GM04504 (cell line): Measurements from ENCODE around the gene IPO9.
"Not testable (repeated sequence)": the region's sequence is repeated elsewhere in the genome, so short reads cannot be mapped to it uniquely, and the experiment has no call there.

Source experiments
- DNase-seq: peaks from one replicate; pipeline ENCODE4 v3.0.0-alpha.2; 2012; ENCODE audit warnings: low read depth

Gene IPO9

DNA sequence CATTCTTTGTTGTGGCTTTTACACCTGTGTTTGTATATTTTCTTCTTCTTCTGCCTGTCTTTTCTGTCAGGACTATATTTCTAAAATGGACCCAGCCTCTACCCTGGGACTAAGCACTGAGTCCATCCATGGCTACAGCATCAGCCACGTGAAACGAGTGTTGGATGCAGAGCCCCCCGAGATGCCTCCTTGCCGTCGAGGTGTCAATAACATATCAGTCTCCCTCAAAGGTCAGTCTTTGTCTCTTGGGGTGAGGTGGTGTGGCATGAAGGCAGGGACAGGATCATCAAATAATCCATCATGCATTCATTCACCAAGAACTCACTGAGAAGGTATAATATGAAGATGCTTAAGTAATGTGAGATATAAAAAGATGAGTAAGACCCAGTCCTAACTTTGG is 19.1 kb upstream of the IPO9 start:
- DNase-seq = no peak

DNA sequence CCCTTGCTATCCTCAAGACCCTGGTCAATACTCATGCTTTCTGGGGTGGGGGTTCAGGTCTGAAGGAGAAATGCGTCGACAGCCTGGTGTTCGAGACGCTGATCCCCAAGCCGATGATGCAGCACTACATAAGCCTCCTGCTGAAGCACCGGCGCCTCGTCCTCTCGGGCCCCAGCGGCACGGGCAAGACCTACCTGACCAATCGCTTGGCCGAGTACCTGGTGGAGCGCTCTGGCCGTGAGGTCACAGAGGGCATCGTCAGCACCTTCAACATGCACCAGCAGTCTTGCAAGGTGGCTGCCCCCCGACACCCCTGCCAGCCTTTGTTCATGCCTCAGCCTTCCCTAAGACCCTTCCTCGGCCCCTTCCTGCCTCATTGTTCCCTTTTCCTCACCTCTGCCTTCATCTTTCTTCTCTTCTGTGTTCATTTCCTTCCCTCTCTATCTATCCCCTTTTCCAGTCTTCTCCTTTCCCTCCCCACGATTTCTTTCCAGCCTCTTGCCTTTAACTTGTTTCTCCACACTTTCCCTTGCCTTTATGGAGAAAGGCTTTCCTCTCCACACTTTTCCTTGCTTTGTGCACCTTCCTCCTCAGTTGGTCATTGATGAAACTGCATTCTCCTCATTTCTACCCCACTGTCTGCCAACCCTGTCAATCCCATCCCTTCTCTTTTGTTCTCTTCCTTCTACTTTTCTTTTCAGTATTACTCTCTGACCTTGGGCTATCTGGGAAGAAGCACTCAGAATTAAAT is 18.3 kb upstream of the IPO9 start:
- DNase-seq = no peak

DNA sequence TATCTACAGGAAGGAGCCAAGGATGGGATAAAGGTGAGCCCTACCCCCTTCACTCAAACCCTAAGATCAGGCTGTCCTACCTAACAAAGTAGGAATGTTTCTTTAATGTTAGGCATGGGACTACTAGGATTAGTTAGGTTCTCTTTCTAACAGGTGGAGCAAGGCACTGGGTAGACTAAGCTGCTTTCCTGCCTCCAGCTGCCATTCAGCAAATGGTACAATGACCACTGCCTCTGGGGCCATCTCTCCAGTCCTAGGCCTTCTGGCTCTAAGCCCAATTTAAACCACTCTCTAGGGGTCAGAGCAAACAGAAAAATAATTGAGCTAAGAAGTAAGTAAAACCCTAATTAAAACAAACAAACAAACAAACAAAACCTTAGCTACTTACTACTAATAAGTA is 15.7 kb upstream of the IPO9 start:
- no peak for DNase-seq

DNA sequence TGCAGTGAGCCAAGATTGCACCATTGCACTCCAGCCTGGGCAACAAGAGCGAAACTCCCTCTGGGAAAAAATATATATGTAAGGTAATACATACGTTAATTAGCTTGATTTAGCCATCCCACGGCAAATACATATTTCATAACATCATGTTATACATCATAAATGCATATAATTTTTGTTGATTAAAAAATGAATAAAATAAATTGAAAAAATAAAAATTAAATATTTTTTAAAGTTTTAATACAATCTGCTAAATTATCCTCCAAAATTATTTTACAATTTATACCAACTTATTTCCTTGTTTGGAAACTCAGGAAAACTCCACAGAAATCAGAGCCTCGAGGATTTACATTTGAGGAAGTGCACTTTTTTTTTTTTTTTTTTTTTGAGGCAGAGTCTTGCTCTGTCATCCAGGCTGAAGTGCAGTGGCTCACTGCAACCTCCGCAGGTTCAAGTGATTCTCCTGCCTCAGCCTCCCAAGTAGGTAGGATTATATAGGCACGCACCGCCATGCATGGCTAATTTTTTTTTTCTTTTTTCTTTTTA is 12.6 kb upstream of the IPO9 start:
- no peak for DNase-seq

DNA sequence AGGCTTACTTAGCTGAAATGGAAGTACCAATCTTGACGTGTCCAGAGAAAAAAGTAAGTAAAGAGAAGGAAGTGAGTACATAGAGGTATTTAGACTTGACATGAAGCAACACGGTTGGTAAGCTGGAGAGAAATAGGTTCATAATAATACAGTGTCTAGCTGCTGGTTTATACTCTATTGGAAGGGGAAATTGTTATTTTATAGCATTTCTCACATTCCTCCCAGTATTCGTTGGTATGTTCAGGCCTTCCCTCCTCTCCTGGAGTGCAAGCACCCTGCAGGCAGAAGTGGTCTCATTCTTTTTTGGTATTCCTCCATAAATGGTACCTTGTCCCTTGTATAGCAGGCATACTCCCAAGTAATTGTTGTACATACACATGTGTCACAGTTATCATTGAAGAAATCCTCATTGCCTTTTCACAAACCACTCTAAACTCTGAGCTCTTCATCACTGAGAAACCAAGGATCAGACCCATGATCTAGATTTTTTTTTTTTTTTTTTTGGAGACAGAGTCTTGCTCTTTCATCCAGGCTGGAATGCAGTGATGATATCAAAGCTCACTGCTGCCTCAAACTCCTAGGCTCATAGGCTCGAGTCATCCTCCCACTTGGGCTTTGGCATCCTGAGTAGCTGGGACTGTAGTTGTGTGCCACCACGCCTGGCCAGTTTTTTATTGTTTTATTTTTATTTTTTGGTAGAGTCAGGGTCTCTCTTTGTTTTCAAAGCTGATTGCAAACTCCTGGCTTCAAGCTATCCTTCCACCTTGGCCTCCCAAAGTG is 9.8 kb upstream of the IPO9 start:
- DNase-seq = no peak

DNA sequence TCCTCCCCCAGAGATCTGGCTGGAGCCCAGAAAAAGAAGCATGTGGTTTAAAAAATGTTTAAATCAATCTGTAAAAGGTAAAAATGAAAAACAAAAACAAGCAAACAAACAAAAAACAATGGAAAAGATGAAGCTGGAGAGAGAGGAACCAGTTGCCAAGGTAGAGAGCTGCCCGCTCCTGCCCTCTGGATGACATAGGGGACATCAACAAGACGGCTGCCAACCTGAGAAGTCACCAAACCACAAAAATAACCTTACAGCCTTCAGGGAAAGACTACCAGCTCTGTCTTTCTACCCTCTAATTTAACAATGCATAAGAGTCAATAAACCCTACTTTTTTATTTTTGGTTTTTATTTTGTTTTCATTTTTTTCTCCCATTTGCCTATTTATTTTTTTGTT is 8.5 kb upstream of the IPO9 start:
- DNase-seq = no peak

DNA sequence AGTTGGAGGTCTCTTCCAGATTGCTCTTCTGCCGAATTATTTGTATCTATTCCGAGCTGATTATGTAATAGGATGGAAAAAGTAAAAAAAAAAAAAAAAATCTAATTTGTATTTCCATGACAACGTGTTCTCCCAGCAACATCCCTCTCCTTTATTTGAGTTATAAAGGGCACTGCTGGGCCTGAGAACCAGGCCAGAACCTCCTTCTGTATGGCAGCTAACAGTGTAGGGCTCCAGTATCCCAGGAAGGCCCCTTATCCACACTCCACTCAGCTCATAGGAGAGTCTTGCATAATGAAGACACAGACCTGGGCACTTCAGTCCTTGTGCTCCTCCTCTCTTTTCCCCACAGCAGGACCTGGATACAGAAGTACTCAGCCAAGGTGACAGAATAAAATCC is 3.7 kb upstream of the IPO9 start:
- DNase-seq = no peak

DNA sequence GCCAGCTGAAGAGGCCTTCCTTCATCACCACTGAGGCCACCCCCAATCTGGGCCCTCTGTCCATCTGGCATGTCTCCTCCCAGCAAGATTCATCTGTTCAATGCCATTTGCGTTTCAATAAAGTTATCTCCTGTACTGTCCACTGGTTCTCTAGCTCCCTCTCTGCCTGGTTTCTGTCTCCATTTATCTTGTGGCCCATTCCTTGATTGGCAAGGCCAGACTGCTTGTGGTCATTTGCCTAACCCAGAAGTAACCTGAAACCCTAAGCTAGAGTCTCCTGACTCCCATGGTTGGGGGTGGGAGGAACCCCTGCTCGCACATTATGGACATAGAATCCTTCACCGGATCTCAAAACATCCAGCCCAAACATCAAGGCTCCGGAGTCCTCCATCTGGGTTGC is 2.1 kb upstream of the IPO9 start:
- DNase-seq = no peak

DNA sequence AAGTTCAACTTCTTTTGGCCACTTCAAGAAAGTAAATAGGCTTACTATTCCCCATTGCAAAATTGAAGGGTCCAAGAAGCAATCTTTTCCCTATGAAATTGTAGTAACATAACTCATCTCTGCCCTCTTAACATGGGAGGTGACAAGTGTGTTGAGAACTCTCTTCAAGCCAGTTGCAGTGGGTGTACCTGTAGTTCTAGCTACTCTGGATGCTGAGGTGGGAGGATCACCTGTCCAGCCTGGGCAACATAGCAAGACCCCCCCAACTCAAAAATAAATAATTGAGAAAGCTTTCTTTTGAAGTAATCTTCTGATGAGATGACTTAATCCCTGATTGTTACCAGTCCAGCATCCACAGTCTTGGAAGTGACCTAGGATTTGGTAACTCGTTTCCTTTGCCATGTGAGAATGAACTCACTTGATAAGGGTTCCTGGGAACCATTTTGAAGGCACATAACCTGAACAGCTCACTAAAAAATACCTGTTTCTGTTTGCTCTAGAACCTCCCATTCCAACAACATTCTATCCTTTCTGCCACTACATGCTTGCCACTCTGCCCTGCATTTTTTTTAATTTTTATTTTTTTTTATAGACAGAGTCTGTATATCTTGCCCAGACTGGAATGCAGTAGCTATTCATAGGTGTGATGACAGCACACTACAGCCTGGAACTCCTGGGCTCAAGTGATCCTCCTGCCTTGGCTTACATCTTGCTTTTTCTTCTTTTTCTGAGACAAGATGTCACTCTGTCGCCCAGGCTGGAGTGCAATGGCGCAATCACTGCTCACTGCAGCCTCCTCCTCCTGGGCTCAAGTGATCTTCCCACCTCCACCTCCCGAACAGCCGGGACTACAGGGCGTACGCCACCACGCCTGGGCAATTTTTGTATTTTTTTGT is 1.4 kb upstream of the IPO9 start:
- DNase-seq = no peak

DNA sequence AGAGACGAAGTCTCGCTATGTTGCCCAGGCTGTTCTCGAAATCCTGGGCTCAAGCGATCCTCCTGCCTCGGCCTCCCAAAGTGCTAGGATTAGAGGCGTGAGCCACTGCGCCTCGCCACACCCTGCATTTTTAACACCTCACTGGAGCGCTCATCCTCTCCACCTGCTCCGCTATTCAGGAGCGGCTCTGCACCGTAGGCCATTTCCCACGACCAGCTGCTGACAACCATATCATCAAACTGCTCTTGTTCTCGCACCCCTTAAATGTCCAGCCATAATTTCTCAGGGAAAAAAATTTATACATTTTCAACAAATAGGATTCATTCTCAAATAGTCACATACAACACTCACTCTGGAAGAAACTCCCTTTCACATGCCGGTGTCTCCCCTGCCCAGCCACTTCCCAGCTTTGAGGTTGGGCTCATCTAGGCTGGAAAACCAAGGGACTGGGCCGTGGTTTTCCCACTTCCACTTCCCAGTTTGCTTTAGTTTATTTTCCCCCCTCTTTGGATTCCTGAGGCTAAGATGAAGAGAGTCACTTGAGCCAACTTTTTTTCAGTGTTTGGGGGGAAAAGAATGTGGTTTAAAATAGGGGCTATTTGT is 639 bp upstream of the IPO9 start:
- DNase-seq = no peak

DNA sequence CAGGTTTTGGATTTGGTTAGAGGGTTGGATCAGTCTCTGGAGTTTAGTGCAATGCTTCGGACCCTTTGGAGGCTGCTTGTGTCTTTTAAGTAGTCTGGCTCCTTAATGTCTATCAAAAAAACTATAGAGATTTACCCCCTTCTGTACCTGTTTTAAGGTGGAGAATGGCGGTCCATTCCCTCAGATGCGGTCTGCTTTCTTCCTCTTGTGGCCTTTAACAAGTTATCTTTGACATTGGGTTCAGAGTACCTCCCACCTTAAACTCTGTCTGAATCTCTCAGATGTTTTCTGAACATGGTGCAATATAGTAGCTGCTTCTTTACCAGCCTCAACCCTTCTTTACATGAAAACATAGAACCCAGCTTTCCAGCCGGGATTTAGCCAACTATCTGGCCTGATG is 2.4 kb downstream of the IPO9 start:
- no peak for DNase-seq

DNA sequence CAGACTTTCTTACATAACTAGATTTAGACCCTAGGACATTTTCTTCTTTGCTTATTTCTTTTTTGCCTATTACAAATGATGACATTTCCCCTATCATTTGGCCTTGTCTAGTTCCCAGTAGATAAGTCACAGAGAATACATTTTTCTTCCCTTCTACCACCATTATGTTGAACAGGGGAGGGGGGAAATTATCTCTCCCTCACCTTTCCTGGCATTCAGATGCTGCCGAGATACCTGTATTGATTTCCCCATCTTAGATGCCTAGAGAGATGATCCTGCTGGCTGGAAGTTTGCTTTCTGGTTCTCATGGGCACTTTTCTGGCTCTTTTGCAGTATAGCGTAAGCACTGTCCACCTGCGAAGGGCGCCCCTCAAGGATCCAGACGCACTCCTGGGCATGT is 5.7 kb downstream of the IPO9 start:
- no peak for DNase-seq

DNA sequence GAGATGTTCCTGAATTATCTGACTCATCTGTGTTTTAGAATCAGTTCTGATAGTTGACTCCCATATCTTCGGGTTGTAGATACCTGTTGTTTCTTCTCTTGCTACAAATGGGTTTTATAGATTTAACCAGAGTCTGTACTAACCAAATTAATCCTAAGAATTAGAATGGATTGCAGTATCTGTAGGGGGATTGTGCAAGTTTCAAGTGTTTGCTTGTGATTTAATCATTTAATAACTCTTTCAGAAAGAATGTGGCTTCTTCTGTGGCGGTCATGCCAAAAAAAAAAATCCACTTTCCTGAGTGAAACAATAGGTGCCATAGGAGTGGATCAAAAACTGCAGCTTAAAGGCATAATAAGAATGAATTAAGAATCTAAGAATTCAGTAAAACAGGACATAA is 9.4 kb downstream of the IPO9 start:
- no peak for DNase-seq

DNA sequence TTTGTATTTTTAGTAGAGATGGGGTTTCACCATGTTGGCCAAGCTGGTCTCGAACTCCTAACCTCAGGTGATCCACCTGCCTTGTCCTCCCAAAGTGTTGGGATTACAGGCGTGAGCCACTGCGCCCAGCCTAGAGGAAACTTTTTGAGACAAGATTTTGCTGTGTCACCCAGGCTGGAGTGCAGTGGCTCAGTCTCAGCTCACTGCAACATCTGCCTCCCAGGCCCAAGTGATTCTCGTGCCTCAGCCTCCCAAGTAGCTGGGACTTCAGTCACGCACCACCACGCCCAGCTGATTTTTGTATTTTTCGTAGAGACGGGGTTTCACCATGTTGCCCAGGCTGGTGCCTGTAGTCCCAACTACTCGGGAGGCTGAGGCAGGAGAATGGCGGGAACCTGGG is 10.1 kb downstream of the IPO9 start:
- DNase-seq = not testable (repeated sequence)

DNA sequence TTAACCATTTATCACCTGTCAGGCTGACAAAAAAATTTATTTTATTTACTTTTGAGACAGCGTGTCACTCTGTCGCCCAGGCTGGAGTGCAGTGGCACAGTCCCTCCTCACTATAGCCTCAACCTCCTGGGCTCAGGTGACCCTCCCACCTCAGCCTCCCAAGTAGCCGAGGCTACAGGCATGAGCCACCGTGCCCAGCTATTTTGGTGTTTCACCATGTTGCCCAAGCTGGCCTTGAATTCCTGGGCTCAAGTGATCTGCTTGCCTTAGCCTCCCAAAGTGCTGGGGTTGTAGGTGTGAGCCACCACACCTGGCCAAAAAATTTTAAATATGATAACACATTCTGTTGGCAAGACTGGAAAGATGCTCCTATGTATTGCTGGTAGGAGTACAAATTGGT is 11.1 kb downstream of the IPO9 start:
- no peak for DNase-seq

DNA sequence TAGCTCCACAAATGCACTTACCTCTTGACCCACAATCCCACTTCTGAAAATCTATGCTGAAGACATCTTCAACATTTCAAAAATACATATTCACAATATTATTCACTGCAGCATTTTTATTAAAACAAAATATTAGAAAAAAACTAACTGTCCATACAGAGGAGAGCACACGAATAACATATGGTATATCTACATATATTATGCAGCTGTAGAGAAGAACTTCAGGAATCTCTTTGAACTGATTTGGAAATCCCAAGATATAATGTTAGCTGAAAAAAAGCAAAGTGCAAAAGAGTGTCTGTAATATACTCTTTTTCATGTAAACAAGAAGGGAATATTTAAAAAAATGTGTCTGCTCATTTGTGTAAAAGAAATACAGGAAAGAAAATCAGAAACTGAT is 11.5 kb downstream of the IPO9 start:
- no peak for DNase-seq

DNA sequence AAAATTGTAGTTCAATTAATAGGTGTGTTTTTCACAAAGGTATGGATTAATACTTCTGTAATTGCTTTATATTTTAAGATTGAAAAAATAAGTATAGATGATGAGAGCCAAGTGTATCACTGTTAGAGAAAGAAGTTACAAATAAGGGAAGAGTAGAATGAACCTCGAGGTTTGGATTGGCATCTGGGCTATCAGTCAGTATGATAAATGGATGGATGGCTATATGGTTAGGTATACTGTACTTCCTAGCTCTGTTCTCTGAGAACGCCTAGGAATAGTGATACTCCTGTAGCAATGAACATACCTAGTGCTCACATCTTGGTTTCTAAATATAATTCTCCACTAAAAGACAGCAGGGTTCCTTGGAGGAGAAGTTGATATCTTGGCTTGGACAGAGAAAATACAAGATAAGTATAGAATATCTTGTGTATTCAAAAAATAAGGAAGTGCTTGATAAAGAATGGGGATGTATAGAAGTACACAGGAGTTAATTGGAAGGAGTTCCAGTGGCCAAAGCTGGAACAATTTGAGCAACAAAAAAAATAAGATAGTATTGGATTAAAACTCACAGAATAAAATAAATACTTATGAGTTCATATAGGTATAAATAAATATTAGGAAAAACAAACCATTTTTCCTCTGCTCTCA is 12.4 kb downstream of the IPO9 start:
- no peak for DNase-seq

DNA sequence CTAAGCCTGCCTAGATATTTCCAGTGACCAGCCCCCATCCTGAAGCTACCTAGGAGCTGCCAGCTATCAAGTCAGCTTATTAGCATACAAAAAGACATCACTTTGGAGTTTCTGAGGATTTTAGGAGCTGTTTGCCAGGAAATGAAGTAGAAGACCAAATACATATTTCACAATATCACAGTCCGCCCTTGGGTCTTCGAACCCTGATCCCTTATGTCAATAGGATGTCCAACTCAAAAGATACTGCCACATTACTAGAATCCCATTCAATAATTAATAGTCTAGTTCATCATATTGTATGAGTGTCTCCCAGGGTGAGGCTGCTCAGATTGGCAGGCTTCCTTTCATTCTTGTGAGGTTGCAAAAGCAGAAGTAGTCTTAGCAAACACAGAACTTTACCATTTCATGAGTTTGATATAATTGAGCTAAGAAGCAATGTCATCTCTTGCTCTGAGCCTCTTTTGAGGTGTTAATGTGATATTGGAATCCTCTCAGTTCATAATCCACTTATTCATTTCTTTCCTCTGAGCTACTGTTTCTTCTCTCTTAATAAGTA is 13.6 kb downstream of the IPO9 start:
- no peak for DNase-seq

DNA sequence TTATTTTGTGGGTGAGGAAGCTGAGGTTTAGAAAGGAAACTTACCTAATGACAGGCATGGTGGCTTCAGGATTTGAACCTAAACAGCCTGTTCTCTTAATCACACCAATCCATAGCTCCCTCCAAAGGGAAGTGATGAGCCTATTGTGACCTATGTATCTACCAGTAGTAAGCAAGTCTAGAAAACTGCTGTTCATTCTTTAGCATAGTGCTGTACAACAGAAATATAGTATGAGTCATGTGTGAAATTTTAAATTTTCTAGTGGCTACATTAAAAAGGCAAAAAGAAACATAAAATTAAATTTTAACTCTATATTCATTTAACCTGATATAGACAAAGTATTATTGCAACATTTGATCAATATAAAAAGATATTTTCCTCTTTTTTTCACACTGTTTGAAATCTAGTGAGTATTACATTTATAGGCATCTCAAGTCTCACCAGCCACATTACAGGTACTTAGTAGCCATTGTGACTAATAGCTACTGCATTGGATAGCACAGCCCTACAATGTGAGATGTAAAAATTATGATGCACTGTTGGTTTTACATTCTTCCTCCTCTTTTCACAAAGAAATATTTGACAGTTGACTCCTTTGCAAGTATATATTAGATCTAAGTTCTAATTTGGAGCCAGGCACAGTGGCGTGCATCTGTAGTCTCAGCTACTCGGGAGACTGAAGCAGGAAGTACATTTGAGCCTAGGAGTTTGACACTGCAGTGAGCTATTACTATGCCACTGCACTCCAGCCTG is 16.6 kb downstream of the IPO9 start:
- DNase-seq = no peak

DNA sequence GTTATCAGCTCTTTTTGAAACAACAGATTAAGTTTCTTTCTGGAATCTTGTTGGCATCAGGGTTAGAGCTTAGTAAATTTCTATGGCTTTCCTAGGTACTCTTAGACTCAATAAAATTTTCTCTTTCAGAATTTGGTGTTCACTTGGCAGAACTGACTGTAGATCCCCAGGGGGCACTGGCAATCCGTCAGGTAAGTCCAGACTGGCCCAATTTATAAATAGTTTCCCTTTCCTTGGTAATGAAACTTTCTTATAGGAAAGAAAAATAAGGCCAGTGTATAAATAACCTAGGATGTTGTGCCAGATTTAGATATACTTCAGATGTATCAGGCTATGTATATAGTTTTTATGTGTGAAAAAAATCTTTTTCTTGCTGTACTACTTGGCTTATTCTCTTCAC is 18.2 kb downstream of the IPO9 start:
- no peak for DNase-seq

DNA sequence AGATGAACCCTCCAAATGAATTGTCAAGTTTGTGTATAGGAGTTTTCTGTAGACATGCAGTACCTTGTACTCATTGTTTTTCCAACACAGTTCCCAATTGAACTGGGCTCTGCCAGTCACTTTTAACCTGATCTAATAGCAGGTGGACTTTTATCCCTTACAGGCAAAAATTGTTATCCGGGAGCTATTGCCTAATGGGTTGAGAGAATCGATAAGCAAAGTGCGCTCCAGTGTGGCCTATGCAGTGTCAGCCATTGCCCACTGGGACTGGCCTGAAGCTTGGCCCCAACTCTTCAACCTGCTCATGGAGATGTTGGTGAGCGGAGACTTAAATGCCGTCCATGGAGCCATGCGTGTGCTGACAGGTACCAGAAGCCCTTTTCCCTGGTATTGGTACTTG is 19.3 kb downstream of the IPO9 start:
- no peak for DNase-seq
